ENCODE measurements around the gene TMEM59.
A peak's percentile ranks its signal among the peaks of the same experiment; 100 is the strongest.

TMEM59 gene

DNA sequence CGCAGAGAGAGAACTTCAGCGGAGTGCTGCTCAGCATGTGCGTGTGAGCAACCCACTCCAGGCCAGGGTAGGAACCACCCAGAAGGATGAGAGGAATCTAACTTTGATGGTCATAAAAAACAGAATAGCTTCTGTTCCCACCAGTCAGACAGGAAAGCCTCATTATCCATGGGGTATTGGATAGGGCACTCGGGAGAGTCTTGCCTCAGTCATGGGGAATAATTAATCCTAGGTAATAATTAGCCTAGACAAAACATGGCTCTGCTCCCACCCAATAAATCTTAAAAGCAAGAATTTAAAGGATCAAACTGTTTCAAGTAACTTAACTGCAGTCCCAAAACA, 70.3 kb downstream of the TMEM59 start:
- no peak for DNase-seq (ENCODE audit: low read depth, low spot score)
- ChIA-PET POLR2A (interaction anchor here (0.6 kb wide), 1 partner anchor 23 kb away, joined by 5 read pairs; no protein-coding TSS in a partner anchor), CTCF (interaction anchor here (1.0 to 1.3 kb wide), 2 partner anchors 104 to 123 kb away, joined by 4 read pairs; no protein-coding TSS in a partner anchor)
- TF ChIP-seq, protein P1, sequence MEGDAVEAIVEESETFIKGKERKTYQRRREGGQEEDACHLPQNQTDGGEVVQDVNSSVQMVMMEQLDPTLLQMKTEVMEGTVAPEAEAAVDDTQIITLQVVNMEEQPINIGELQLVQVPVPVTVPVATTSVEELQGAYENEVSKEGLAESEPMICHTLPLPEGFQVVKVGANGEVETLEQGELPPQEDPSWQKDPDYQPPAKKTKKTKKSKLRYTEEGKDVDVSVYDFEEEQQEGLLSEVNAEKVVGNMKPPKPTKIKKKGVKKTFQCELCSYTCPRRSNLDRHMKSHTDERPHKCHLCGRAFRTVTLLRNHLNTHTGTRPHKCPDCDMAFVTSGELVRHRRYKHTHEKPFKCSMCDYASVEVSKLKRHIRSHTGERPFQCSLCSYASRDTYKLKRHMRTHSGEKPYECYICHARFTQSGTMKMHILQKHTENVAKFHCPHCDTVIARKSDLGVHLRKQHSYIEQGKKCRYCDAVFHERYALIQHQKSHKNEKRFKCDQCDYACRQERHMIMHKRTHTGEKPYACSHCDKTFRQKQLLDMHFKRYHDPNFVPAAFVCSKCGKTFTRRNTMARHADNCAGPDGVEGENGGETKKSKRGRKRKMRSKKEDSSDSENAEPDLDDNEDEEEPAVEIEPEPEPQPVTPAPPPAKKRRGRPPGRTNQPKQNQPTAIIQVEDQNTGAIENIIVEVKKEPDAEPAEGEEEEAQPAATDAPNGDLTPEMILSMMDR (IDR thresholded peaks at IDR 0.05; ENCODE audit: insufficient read depth, low read length, missing control alignments) = no peak
- H3K4me3 ChIP-seq (ENCODE audit: low read depth, low read length) = peak overlapping the region; percentile 23

DNA sequence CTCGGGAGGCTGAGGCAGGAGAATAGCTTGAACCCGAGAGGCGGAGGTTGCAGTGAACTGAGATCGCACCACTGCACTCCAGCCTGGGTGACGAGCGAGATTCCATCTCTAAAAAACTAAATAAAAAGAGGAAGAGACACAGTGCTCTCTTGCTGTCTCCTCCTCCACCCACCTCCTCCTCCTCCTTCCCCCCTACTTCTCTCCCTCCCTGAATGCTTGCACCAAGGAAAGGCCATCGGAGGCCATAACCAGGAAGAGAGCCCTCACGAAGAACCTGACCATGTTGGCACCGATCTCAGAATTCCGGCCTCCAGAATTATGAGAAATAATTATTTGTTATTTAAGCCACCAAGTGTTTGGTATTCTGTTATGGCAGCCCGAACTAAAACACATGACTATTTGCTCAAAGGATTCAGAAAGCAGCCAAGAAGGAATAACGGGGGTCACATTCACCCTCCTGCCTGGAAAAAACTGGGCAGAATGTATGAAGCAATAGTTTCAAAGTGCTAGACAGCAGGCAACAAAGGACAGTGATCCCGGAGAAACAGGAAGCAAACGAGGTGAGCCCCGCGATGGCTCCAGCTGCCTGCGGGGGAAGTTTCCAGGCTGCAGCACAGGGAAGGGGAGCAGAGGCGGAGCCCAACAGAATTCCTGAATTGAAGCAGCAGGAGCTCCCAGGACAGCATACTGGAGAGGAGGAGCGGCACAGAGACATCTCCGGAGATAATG, 70.8 kb downstream of the TMEM59 start:
- TF ChIP-seq, protein P1 (IDR thresholded peaks at IDR 0.05; ENCODE audit: insufficient read depth, low read length, missing control alignments) = no peak
- H3K4me3 ChIP-seq (ENCODE audit: low read depth, low read length) = peak overlapping the region; percentile 23
- POLR2A ChIA-PET = interaction anchor here (0.6 kb wide), 1 partner anchor 22 kb away, joined by 5 read pairs; no protein-coding TSS in a partner anchor
- no peak for DNase-seq (ENCODE audit: low read depth, low spot score)
- CTCF ChIA-PET = interaction anchor here (1.0 to 1.3 kb wide), 2 partner anchors 103 to 122 kb away, joined by 4 read pairs; no protein-coding TSS in a partner anchor

DNA sequence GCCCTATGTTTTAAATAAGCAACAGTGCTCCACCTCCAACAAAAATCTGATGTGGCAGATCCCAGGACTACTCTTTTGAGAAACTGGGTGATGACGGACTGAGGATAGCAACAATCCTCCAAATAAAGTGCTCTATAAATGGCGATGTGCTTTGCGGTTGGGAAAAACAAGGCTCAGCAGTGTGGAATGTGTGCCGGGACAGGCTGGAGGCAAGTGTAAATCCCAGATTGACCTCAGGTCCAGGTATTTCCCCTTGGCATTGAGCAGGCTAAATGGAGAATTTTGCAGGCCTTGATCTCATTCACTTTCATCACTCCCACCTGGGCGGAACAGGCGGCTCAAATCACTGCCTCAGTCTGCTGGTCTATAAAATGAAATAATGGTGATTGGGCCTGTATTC, 71.8 kb downstream of the TMEM59 start:
- CTCF ChIA-PET = no interaction called here
- TF ChIP-seq, protein P1 (IDR thresholded peaks at IDR 0.05; ENCODE audit: insufficient read depth, low read length, missing control alignments) = no peak
- no peak overlapping the region for H3K4me3 ChIP-seq (ENCODE audit: low read depth, low read length)
- POLR2A ChIA-PET = no interaction called here
- DNase-seq (ENCODE audit: low read depth, low spot score) = no peak

DNA sequence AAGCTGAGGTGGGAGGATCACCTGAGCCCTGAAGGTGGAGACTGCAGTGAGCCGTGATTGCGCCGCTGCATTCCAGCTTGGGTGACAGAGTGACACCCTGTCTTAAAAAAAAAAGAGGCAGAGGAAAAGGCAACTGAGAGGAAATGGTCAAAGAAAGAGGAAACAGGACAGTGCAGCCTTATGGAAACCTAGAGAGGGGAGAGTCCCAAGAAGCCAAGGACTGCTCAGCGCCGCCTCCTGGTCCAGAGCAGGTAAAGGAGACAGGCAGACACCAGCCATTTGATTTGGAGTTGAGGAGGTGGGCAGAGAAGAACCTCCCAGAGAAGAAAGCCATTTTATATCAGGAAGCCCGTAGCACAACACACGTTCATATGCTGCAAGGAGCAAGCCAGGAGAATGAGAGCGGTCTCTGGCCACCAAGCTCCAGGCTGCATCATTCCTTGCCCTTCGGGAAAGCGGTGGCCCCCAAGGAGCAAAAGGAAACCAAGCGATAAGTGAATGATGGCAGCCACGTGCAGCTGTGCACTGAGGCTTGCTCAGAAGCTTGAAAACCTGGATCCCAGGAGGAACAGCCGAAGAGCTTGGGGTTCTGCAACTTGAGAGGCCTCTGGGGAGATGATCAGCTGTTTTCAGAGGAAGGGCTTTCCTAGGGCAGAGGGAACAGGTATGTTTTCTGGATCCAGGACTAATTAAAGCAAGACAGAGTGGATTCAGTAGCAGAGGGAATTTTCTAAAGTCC, 73.1 kb downstream of the TMEM59 start:
- POLR2A ChIA-PET = interaction anchor here (0.5 kb wide), 1 partner anchor 94 kb away, joined by 3 read pairs; no protein-coding TSS in a partner anchor
- CTCF ChIA-PET = interaction anchor here (1.1 to 1.5 kb wide), 4 partner anchors 10 to 119 kb away, joined by 3 to 6 read pairs (median 4); no protein-coding TSS in a partner anchor
- TF ChIP-seq, protein P1 (IDR thresholded peaks at IDR 0.05; ENCODE audit: insufficient read depth, low read length, missing control alignments) = no peak
- DNase-seq (ENCODE audit: low read depth, low spot score) = no peak
- H3K4me3 ChIP-seq (ENCODE audit: low read depth, low read length) = no peak overlapping the region
